ENCODE measurements around the gene NBR1.
A peak's percentile ranks its signal among the peaks of the same experiment; 100 is the strongest.
"Not testable (repeated sequence)": the region's sequence is repeated elsewhere in the genome, so short reads cannot be mapped to it uniquely, and the experiment has no call there.

Gene NBR1

DNA sequence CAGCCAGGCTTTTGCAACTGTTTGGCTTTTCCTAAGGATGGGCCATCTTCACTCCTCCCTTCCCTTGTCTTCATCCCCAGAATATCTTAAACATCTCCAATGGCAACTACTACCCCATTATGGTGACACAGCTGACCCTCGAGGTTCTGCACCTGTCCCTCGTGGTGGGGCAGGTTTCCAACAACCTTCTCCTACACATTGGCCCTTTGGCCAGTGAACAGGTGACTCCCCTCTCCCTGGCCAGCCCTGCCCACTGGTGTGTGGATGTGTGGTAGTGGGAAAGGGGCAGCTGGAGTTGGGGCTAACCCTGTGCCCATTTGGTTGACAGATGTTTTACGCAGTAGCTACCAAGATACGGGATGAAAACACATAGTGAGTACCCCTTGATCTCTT lies 45.4 kb downstream of the NBR1 start:
- DNase-seq: no peak

DNA sequence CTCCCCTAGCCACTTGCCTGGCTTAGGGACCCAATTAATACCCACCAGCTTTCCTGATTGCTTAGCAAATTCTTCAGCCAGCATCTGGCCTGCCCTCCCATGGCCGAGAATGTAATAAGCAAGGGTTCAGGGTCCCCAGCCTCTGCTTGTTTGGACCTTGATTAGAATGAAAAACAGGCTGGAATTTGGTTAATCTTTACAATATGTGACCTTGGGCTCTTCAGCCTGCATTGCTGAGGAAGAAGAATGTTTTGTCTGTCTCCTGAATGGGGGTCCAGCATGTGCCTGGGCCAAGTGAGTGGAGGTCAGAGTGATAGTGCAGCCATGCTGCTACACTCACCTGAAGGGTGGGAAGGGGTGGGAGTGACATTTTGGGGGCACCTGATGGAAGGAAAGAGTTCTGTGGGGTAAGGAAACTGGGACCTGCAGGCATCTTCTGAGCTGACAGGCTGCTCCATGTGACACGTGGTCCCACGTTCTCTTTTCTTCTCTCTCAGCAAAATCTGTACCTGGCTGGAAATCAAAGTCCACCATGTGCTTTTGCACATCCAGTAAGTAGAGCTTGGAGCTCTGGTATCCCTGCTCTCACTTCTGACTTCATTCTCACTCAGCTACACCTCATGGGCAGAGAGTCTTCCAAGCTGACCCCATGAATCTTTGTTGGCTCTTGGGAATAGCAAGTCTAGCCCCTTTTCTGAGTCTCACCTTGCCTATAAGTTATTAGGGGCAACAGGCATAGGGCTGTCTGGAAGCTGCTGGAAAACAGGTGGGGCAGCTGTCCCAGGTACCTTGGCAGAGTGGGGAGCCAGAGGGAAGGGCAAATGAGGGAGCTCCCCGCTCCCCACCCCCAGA lies 46.0 kb downstream of the NBR1 start:
- no peak for DNase-seq

DNA sequence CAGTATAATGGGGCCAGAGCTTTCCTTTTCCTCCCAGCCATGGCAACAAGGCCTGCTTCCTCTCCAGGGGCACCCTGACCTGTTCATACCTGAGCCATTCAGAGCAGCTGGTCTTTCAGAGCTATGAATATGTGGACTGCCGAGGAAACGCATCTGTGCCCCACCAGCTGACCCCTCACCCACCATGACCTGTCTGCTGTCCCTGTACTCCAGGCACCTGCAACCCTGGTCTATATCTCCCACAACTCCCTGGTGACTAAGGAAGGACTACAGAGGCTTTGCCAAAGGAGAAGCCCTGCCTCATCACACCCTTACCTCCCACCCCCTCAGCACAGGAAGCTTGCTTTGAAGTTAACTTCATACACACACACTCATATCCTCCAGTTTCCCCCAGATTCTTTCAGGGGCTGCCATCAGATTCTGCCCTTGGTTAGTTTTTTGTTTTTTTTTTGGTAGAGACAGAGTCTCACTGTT lies 46.6 kb downstream of the NBR1 start:
- peak; percentile 32 for DNase-seq

DNA sequence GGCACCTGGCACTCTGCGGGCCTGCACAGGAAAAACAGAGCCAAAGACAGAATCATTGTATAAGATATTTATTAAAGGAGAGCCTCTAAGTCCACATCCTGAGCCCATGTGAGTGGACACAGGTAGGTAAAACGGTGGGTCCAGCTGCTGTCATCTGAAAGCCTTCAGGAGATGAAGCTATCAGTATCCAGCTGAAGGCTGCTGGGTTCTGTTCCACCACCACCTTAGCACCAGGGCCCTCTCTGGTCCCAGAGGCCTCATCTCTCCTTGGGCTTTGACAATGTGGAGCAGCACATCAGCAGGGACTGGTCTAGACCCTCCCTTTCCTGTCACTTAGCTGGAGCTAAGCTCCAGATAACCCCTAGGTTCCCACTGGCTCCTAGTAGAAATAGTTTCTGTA lies 48.0 kb downstream of the NBR1 start:
- no peak for DNase-seq

DNA sequence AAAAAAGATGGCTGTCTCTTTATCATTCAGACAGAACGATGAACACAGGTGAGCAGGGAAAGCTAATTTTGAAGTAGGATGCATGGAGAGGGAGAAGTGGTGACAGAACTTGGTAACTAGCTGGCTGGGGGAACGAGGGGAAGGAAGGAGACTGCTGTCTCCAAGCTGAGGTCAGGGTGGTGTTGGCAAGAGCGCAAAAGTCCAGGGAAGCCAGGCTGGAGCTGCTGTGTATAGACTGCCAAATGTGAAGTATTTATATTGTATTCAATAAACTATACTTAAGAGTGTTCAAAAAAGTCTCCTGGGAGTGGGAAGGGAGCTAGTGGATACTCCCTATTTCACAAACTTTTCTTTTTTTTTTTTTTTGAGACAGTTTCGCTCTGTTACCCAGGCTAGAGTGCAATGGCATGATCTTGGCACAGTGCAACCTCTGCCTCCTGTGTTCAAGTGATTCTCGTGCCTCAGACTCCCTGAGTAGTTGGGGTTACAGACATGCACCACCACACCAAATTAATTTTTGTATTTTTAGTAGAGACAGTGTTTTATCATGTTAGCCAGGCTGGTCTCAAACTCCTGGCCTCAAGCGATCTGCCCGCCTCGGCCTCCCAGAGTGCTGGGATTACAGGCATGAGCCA lies 48.8 kb downstream of the NBR1 start:
- no peak for DNase-seq

DNA sequence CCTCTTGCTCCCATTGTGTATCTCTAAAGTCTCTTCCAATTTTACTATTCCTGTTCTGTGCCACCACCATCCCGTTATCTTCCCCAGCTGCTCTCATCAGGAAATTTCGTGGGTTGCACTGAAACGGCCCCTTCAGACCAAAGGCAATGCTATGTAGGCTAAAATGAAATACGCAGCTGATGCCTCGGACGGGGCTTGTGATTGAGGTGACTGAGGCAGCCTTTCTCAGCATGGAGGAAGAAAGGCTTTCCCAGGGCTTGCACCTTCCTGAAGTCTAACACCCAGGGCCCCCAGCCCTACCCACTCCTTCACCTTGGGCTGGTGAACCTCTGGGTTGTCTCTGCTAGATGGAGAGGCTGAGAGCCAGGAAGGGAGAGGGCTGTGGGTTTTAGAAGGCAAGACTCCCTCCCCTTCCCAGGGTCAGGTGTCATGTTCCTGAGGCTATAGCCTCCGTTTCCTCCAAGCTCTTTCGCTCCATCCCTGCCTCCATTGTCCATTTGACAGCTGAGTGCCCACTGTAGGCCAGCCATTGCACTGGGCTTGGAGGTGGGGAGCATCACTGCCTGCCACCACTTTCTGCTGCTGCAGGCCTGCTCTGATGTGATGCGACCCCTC lies 49.6 kb downstream of the NBR1 start:
- no peak for DNase-seq

DNA sequence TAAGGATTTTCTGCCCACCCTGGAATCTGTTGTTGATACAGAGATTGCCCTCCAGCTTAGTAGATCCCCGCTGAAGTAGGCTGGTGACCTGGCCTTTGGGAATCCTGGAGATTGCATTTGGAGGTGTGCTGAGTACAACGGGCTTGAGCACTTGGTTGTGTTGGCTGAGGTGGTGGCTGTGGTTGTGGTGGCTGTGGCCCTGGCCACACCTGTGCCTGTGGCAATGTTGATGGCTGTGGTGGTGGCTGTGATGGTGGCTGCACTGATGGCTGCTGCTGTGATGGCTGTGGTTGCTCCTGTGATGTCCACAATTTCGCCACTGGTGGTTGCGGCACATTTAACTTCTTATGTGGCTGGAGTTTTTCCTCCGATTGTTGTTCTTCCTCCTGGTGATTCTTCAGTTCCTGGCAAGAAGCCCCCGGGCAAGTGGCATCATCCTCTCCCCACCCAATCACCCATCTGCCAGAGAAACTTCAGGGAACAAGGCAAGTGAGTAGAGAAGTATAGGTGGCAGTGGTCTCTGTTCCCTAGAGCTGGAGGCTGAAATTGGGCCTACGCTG lies 53.2 kb downstream of the NBR1 start:
- DNase-seq: no peak

DNA sequence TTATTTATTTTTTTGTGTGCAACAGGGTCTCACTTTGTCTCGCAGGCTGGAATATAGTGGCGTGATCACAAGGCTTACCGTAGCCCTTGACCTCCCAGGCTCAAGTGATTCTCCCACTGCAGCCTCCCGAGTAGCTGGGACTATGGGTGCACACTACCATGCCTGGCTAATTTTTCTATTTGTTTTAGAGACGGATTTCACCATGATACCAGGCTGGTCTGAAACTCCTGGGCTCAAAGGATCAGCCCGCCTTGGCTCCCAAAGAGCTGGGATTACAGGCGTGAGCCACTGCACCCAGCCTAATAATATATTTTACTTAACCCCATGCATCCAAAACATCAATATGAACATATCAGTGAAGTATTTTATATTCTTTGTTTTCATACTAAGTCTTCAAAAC lies 55.4 kb downstream of the NBR1 start:
- no peak for DNase-seq

DNA sequence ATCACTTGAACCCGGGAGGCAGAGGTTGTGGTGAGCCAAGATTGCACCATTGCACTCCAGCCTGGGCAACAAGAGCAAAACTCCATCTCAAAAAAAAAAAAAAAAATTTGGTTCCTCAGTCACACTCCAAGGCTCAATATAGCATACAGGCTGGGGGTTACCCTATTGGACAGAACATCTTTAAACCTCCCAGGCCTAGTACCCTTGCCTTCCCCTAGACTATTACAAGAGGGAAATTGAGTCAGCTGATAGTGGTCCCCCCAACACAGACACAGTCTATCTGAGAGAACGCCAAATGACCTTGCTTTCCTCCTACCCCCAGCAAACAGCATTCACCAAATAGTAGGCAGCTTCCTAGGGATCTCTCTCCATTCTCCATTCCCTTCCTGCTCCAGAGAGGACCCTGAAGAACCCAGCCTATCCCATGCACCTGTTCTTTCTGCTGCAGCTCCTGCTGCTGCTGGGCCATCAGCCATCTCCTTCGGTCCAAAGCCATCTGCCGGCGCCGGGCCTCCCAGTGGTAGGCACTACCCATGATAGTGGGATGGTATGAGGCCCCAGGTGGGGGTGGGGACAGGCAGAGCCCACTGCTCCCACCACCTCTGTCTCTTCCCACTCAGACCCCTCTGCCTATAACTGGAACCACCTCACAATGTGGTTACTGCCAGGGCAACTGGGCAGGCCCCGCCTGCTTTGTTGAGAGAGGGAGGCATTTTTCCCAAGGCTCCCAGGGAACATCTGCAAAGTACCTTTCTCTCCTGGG lies 57.2 kb downstream of the NBR1 start, which contains the start of gene CCDC200:
Gene CCDC200 (minus strand): TSS at position 604 of the 763 bp plus-strand sequence. CDS start 69 bp downstream, at position 535.
- not testable (repeated sequence) for DNase-seq

DNA sequence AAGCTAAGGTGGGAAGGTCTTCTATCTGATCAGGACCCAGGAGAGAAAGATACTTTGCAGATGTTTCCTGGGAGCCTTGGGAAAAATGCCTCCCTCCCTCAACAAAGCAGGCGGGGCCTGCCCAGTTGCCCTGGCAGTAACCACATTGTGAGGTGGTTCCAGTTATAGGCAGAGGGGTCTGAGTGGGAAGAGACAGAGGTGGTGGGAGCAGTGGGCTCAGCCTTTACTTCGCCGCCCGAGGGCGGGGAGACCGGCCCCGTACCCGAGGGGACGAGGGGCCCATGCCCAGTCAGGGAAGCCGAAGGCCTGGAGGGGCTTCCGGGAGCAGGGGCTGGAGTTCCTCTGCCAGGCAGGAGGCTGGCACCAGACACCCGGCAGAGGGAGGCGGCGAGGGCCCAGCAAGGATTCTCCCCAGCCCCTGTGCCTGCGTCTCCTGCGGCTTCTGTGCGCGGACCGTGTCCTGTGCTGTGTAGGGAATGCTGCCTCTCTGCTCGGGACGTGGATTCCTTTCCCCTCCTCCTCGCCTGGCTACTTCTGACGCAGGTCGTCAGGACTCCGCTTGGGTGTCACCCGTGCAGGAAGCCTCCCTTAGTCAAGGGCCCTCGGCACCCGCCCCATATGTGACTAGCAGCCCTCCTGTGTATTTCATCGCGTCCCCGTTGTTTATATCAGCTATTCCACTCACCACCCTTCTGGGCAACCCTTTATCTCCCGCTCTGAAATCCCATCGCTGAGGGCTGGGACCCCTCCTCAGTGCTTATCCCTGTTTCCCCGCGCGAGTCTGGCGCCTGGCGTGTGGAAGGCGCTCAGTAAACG lies 60.4 kb downstream of the NBR1 start:
- DNase-seq: not testable (repeated sequence)

DNA sequence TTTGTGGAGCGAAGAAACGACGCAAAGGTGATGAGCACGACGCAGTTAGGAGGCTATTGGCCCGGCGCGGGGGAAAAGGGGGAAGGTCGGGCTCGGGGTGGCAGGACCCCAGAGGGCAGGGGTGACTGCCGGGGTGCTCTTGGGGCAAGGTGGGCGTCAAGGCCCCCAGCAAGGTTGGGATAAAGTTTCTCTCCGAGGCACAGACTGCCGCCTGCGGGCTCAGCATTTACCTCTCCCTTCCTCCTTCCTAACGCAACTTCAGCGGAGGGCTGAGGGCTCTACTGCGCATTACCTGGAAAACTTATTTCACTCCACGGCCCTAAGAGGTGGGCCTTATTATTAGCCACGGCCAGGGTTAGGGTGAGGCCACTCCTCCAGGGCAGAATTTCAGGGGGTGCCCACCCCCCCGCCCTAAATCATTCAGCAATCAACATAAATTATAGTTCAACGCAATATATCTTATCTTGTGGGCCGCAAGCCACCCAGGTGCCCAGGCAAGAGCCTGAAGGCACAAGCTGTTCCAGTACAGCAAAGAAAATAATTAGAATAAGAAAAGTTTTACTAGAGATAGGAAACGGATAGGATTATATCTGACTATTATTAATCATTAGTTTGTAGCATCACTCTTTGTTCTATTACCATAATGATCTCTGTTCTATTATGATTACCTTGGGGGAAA lies 61.1 kb downstream of the NBR1 start:
- DNase-seq: not testable (repeated sequence)

DNA sequence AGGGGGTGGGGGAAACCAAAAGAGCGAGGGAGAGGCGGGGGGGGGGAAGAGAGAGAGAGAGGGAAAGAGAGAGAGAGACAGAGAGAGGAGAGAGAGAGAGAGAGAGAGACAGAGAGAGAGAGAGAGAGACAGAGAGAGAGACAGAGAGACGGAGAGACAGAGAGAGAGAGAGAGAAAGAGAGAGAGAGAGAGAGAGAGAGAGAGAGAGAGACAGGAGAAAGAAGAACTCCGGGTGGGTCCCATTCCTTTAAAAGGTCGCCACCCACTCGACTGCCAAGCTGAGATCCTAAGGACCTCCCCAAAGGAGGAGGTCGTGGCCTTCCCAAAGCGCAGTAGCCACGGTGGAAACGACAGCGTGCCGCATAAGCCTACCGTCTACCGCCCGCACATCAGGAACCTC lies 62.2 kb downstream of the NBR1 start:
- DNase-seq: not testable (repeated sequence)

DNA sequence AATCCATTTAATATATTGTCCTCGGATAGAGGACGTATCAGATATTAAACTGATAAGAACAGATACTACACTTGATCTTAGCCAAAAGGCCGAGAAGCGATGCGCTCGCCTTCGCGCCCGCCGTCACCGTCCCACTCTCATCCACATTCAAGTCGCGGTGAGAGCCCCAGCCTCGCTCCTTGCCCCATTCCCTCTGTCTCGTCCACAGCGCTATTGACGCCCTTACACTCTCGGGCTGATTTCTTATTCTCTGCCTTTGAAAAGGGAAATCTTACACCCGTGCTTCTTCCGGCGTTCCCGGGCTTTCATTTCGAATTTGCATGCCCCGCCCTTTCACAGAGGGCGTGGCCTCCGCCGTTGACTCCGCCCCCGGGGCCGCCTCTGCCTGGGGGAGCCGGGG lies 62.9 kb downstream of the NBR1 start, which contains the start of gene RNU2-1:
Gene RNU2-1 (minus strand): TSS at position 101 of the 400 bp plus-strand sequence.
- not testable (repeated sequence) for DNase-seq

DNA sequence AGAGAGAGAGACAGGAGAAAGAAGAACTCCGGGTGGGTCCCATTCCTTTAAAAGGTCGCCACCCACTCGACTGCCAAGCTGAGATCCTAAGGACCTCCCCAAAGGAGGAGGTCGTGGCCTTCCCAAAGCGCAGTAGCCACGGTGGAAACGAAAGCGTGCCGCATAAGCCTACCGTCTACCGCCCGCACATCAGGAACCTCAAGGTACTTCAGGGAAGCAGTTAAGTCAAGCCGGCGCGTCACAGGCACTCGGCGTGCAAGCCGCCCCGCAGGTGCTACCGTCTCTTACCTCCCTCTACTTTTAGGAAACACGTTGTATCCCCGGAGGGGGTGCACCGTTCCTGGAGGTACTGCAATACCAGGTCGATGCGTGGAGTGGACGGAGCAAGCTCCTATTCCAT lies 68.6 kb downstream of the NBR1 start:
- not testable (repeated sequence) for DNase-seq

DNA sequence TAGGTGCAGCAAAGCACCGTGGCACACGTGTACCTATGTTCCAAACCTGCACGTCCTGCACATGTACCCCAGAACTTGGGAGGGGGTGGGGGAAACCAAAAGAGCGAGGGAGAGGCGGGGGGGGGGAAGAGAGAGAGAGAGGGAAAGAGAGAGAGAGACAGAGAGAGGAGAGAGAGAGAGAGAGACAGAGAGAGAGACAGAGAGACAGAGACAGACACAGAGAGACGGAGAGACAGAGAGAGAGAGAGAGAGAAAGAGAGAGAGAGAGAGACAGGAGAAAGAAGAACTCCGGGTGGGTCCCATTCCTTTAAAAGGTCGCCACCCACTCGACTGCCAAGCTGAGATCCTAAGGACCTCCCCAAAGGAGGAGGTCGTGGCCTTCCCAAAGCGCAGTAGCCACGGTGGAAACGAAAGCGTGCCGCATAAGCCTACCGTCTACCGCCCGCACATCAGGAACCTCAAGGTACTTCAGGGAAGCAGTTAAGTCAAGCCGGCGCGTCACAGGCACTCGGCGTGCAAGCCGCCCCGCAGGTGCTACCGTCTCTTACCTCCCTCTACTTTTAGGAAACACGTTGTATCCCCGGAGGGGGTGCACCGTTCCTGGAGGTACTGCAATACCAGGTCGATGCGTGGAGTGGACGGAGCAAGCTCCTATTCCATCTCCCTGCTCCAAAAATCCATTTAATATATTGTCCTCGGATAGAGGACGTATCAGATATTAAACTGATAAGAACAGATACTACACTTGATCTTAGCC lies 69.8 kb downstream of the NBR1 start:
- not testable (repeated sequence) for DNase-seq

DNA sequence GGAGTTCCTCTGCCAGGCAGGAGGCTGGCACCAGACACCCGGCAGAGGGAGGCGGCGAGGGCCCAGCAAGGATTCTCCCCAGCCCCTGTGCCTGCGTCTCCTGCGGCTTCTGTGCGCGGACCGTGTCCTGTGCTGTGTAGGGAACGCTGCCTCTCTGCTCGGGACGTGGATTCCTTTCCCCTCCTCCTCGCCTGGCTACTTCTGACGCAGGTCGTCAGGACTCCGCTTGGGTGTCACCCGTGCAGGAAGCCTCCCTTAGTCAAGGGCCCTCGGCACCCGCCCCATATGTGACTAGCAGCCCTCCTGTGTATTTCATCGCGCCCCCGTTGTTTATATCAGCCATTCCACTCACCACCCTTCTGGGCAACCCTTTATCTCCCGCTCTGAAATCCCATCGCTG lies 75.4 kb downstream of the NBR1 start:
- DNase-seq: not testable (repeated sequence)
